Testis (tissue), 3 donors: Measurements from ENCODE around the gene KDM2A. TPM values are rescaled to one million over a fixed set of nuclear protein-coding genes. Genes with fewer than 3 reads are reported as not detected.

Source experiments
- DNase-seq: peaks from one replicate; pipeline ENCODE4 v3.0.0-alpha.2; 2019
- H3K27ac ChIP-seq, 2 donors: fragments of 200-600 bp; sonication (generic); one replicate each; pipeline ENCODE4 v1.5.1; 2019
- H3K27me3 ChIP-seq: fragments of 200-600 bp; sonication (generic); one replicate; pipeline ENCODE4 v1.5.1; 2019
- H3K36me3 ChIP-seq: fragments of 200-600 bp; sonication (generic); one replicate; pipeline ENCODE4 v1.5.1; 2017; ENCODE audit warnings: low read depth; ENCODE audit errors: missing control alignments
- H3K4me1 ChIP-seq: fragments of 200-600 bp; sonication (generic); one replicate; pipeline ENCODE4 v1.5.1; 2019
- H3K4me3 ChIP-seq, 2 donors: fragments of 200-600 bp; sonication (generic); one replicate each; pipeline ENCODE4 v1.5.1; 2017 to 2019
- H3K9me3 ChIP-seq: fragments of 200-600 bp; sonication (generic); one replicate; pipeline ENCODE4 v1.5.1; 2017
- CTCF ChIP-seq, 3 experiments: fragments of 450-650 bp in 2 of 3; fragments of 200-600 bp in 1 of 3; sonication (generic) in 1 of 3; IDR thresholded peaks; one replicate each; pipeline ENCODE4 v1.5.1; 2016 to 2019; ENCODE audit warnings: antibody characterized with exemption in 3 of 3, mild to moderate bottlenecking in 2 of 3, moderate library complexity in 1 of 3
- POLR2A ChIP-seq: fragments of 450-650 bp; IDR thresholded peaks from one replicate; pipeline ENCODE4 v1.6.1; 2017; ENCODE audit warnings: antibody characterized with exemption, mild to moderate bottlenecking, moderate library complexity
- WGBS, 2 donors: methylation state at CpG; one replicate each; pipeline ENCODE4 v1.1.5; 2018; 5-methylcytosine and 5-hydroxymethylcytosine counted together
- intact Hi-C: fragments of 100-400 bp; cut with DNase I; formaldehyde crosslinking; loops from one replicate; pipeline ENCODE4 v1.15.1; 2023; ENCODE audit warnings: low total_unique reads
- polyA plus RNA-seq: library from polyadenylated mRNA; stranded (reverse); fragments of 350-450 nt; fragmentation: Illumina TruSeq; extraction: RNeasy Lipid Tissue Mini Kit (QIAGEN cat#74804); gene quantifications from one replicate; pipeline ENCODE4 v1.2.3, GENCODE V29; 2014; ENCODE audit warnings: low read depth, low replicate concordance; ENCODE audit not compliant: insufficient read depth
- total RNA-seq, 2 donors: library from RNA; depleted of rRNA; stranded (reverse); fragments of >200 nt; gene quantifications; one replicate each; pipeline ENCODE4 v1.2.3, GENCODE V29; 2016

Gene KDM2A
- total and polyA plus RNA-seq, 3 donors from 2014 or later = 106 to 169 (median 142) TPM

DNA sequence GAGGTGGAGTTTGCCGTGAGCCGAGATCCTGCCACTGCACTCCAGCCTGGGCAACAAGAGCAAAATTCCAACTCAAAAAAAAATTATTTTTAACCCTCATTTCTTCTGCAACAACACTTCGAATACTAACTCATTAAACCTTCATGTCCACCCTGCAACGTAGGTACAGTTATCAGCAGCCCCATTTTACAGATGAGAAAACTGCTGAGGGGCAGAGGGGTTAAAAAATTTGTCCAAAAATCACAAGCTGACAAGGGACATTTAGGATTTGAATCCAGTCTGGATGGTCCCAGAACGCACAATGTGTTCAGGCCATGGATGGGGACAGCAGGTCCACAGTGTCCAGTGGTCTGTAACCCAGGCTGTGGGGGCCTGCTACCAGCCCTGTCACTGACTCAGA lies 33.4 kb upstream of the KDM2A start:
- no peaks in the 10 kb centered on the region for H3K9me3 ChIP-seq
- no peaks in the 10 kb centered on the region for H3K27me3 ChIP-seq
- no peaks in the 10 kb centered on the region for H3K4me1 ChIP-seq
- no peak overlapping the region for H3K27ac ChIP-seq
- DNase-seq = no peak
- no peak for TF ChIP-seq POLR2A
- TF ChIP-seq CTCF (IDR thresholded peaks at IDR 0.05) = no peak
- no peak overlapping the region for H3K4me3 ChIP-seq
- WGBS, 2 donors = 91 to 96% methylated on average over 4 to 5 of the region's 5 CpGs
- intact Hi-C loops = no loop called here
- H3K36me3 ChIP-seq = no peaks in the 10 kb centered on the region

GRCh38 chr11:67090717-67091116 lies 28.3 kb upstream of the KDM2A start:
- WGBS, 2 donors = 87 to 93% methylated on average over 8 of the region's 8 CpGs
- TF ChIP-seq POLR2A = no peak
- no peak for TF ChIP-seq CTCF (IDR thresholded peaks at IDR 0.05)
- H3K4me1 ChIP-seq = no peaks in the 10 kb centered on the region

GRCh38 chr11:67095214-67095507 lies 23.9 kb upstream of the KDM2A start:
- no peaks in the 10 kb centered on the region for H3K36me3 ChIP-seq
- no peaks in the 10 kb centered on the region for H3K27me3 ChIP-seq
- H3K4me1 ChIP-seq = no peaks in the 10 kb centered on the region
- H3K4me3 ChIP-seq = no peak overlapping the region
- WGBS, 2 donors = 60 to 100% methylated on average over 1 of the region's 1 CpG
- no peak for DNase-seq
- no peak overlapping the region for H3K27ac ChIP-seq
- H3K9me3 ChIP-seq = no peaks in the 10 kb centered on the region
- intact Hi-C loops = no loop called here
- TF ChIP-seq CTCF (IDR thresholded peaks at IDR 0.05) (no peak), POLR2A (no peak)

More at GRCh38 chr11:67090717-67091116, 28.3 kb upstream of the KDM2A start:
- H3K27me3 ChIP-seq = no peaks in the 10 kb centered on the region
- H3K27ac ChIP-seq = no peak overlapping the region
- no peaks in the 10 kb centered on the region for H3K9me3 ChIP-seq
- DNase-seq = no peak
- intact Hi-C loops = no loop called here
- no peak overlapping the region for H3K4me3 ChIP-seq
- H3K36me3 ChIP-seq = no peaks in the 10 kb centered on the region

- H3K27me3 ChIP-seq = no peaks in the 10 kb centered on the region
- H3K36me3 ChIP-seq = no peaks in the 10 kb centered on the region
- no peak overlapping the region for H3K4me3 ChIP-seq
- H3K27ac ChIP-seq = no peak overlapping the region
- intact Hi-C loops = no loop called here
- TF ChIP-seq CTCF (IDR thresholded peaks at IDR 0.05) = no peak
- TF ChIP-seq POLR2A = no peak
- WGBS, 2 donors = 73 to 80% methylated on average over 6 of the region's 6 CpGs
- no peak for DNase-seq
- H3K4me1 ChIP-seq = no peaks in the 10 kb centered on the region
- no peaks in the 10 kb centered on the region for H3K9me3 ChIP-seq
Measured at GRCh38 chr11:67098799-67099429, 20.1 kb upstream of the KDM2A start.

DNA sequence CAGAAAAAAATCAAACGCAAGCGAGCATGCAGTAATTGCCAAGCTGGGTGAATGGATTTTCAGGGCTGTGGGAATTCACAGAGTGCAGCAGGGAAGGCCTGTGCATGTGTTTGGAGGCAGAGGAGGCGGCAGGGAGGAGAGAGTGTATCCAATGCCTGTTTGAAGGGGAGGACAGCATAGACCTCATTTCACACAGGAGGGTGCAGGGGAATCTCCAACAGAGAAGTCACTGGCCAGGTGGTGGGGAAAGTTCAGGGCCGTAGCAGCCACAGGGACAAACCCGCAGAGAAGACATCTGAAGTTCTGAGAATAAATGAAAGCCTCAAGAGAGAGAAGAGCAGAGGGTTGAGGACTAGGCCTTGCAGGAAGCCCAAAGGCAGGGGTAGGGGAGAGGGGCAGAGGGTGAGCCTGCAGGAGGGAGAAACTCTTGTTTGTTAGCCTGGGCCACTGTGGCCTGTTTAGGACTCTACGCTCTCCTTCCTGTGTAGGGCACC lies 19.2 kb upstream of the KDM2A start:
- intact Hi-C loops = no loop called here

More for the DNA sequence above, 19.2 kb upstream of the KDM2A start:
- Histone ChIP-seq H3K9me3 (no peaks in the 10 kb centered on the region), H3K36me3 (no peaks in the 10 kb centered on the region), H3K27me3 (no peaks in the 10 kb centered on the region), H3K4me3 (no peak overlapping the region), H3K4me1 (no peaks in the 10 kb centered on the region), H3K27ac (no peak overlapping the region)
- no peak for DNase-seq
- TF ChIP-seq CTCF (IDR thresholded peaks at IDR 0.05) (no peak), POLR2A (no peak)
- WGBS, 2 donors = 89 to 92% methylated on average over 6 of the region's 6 CpGs
